ENCODE data around the gene SLC44A1.

Gene SLC44A1

DNA sequence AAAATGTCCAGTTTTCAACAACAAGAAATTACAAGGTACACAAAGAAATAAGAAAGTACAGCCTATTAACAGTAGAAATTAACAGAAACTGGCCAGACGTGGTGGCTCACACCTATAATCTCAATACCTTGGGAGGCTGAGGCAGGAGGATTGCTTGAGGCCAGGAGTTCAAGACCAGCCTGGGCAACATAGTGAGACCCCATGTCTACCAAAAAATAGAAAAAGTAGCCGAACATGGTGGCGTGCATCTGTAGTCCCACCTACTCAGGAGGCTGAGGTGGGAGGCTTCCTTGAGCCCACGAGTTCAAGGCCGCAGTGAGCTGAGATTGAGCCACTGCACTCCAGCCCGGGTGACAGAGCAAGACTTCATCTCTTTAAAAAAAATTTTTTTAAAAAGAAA is 161.9 kb downstream of the SLC44A1 start:
- peaks cover 20% of the 10 kb centered on the region for H3K9me3 Mint-ChIP-seq
- H3K27ac Mint-ChIP-seq: no peak overlapping the region
- H3K4me3 Mint-ChIP-seq: no peak overlapping the region
- no peaks in the 10 kb centered on the region for H3K36me3 Mint-ChIP-seq (ENCODE audit: low read depth)
- DNase-seq: no peak
- peaks cover 28% of the 10 kb centered on the region for H3K4me1 Mint-ChIP-seq (ENCODE audit: low read depth)
- peaks cover 82% of the 10 kb centered on the region for H3K27me3 Mint-ChIP-seq

DNA sequence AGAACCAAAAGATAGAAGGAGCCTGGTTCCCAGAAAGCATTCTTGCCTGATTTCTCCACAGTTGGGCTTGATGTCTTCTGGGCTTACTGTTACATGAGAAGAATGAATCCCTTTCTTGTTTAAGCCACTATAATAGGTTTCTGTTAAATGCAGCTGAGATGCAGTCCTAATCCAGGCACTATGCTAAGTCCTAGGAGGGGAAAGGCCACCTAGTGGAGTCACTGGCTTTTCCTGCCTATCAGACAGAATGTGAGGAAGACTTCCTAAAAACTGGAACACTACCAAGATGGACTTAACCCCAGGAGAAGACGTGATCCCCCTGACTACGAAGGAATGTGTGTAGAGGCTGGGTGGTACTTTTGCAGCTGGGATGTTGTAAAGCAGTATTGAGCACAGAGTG is 169.1 kb downstream of the SLC44A1 start:
- Mint-ChIP-seq H3K27me3 (peaks cover 55% of the 10 kb centered on the region), H3K9me3 (peaks cover 18% of the 10 kb centered on the region), H3K4me3 (no peak overlapping the region), H3K36me3 (ENCODE audit: low read depth) (no peaks in the 10 kb centered on the region), H3K4me1 (ENCODE audit: low read depth) (peaks cover 3% of the 10 kb centered on the region), H3K27ac (no peak overlapping the region)
- DNase-seq: no peak

- H3K27me3 Mint-ChIP-seq: peaks cover 45% of the 10 kb centered on the region
These were observed 170.7 kb downstream of the SLC44A1 start for GRCh38 chr9:105414947-105415661.

GRCh38 chr9:105415662-105415980 is 171.2 kb downstream of the SLC44A1 start:
- Mint-ChIP-seq H3K4me1 (ENCODE audit: low read depth) (peaks cover 3% of the 10 kb centered on the region), H3K27ac (no peak overlapping the region), H3K27me3 (peaks cover 39% of the 10 kb centered on the region), H3K36me3 (ENCODE audit: low read depth) (no peaks in the 10 kb centered on the region), H3K4me3 (no peak overlapping the region), H3K9me3 (peaks cover 9% of the 10 kb centered on the region)
- no peak for DNase-seq

More at GRCh38 chr9:105414947-105415661, 170.7 kb downstream of the SLC44A1 start:
- Mint-ChIP-seq H3K36me3 (ENCODE audit: low read depth) (no peaks in the 10 kb centered on the region), H3K4me3 (no peak overlapping the region), H3K9me3 (peaks cover 14% of the 10 kb centered on the region), H3K4me1 (ENCODE audit: low read depth) (peaks cover 3% of the 10 kb centered on the region), H3K27ac (no peak overlapping the region)
- peak; percentile 59 for DNase-seq

- Mint-ChIP-seq H3K4me3 (no peak overlapping the region), H3K36me3 (ENCODE audit: low read depth) (no peaks in the 10 kb centered on the region), H3K27me3 (peaks cover 29% of the 10 kb centered on the region), H3K4me1 (ENCODE audit: low read depth) (peaks cover 3% of the 10 kb centered on the region), H3K9me3 (no peaks in the 10 kb centered on the region), H3K27ac (no peak overlapping the region)
- no peak for DNase-seq
These were observed 172.4 kb downstream of the SLC44A1 start for GRCh38 chr9:105416840-105417239.

GRCh38 chr9:105418588-105419500 is 174.4 kb downstream of the SLC44A1 start:
- H3K27ac Mint-ChIP-seq: no peak overlapping the region
- no peaks in the 10 kb centered on the region for H3K9me3 Mint-ChIP-seq
- no peak for DNase-seq
- no peak overlapping the region for H3K4me3 Mint-ChIP-seq
- peaks cover 11% of the 10 kb centered on the region for H3K27me3 Mint-ChIP-seq
- H3K36me3 Mint-ChIP-seq (ENCODE audit: low read depth): no peaks in the 10 kb centered on the region
- H3K4me1 Mint-ChIP-seq (ENCODE audit: low read depth): peaks cover 3% of the 10 kb centered on the region

DNA sequence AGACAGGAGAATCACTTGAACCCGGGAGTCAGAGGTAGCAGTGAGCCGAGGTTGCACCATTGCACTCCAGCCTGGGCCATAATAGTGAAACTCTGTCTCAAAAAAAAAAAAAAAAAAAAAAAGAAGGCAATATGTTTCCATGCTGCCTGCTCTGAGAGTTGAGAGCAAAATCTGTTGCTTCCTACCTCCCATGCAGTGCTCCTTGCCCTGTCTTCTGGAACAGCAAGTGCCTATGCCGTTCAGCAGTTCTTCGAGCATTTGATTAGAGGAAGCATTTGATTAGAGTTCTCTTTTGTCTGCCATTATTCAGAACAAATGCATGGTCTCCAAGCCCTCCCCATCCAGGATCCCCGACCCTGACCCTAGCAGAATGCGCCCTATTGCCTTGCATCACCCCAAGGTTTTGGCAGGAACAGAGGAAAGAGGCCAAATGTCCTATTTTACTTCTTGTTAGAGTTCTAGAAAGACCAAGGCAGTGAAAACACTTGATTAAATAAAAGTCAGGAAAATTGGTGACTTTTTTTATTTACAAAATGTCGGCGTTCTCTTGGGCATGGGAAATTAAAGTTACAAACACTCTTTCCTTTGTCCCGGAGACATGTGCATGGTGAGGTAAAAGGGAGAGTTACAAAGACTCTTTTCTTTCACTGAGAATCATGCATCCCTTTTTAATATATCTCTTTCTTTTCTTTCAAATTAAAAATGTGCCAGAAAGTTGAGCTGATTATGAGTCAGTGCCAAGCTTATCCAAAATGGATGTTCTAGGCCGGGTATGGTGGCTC is 175.6 kb downstream of the SLC44A1 start:
- Mint-ChIP-seq H3K4me3 (no peak overlapping the region), H3K9me3 (no peaks in the 10 kb centered on the region), H3K27ac (no peak overlapping the region), H3K4me1 (ENCODE audit: low read depth) (peaks cover 3% of the 10 kb centered on the region), H3K36me3 (ENCODE audit: low read depth) (no peaks in the 10 kb centered on the region), H3K27me3 (peaks cover 4% of the 10 kb centered on the region)
- DNase-seq: no peak

GRCh38 chr9:105421154-105421553 is 176.7 kb downstream of the SLC44A1 start:
- H3K27me3 Mint-ChIP-seq: no peaks in the 10 kb centered on the region
- H3K9me3 Mint-ChIP-seq: no peaks in the 10 kb centered on the region
- no peak overlapping the region for H3K4me3 Mint-ChIP-seq
- DNase-seq: no peak
- H3K36me3 Mint-ChIP-seq (ENCODE audit: low read depth): no peaks in the 10 kb centered on the region
- H3K27ac Mint-ChIP-seq: no peak overlapping the region
- H3K4me1 Mint-ChIP-seq (ENCODE audit: low read depth): peaks cover 1% of the 10 kb centered on the region

DNA sequence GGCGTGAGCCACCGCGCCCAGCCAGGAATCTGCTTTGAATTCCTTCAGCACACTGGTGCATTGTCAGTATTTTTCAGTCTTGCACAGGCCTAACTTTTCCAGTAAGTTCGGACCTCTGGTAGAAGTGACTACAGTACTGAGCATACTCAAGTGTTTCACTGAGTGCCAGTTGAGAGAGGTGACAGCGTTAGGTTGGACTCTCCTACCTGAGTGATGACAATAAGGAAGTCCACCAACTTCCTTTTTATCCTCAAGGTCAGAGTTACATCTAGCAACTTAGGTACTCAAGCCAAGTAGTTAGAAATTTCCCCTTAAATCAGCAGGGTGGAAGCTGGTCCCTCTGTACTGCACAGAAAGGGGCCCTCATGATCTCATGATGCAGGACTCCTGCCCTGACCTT is 177.4 kb downstream of the SLC44A1 start:
- no peaks in the 10 kb centered on the region for H3K27me3 Mint-ChIP-seq
- H3K4me3 Mint-ChIP-seq: no peak overlapping the region
- H3K27ac Mint-ChIP-seq: no peak overlapping the region
- H3K4me1 Mint-ChIP-seq (ENCODE audit: low read depth): no peaks in the 10 kb centered on the region
- H3K36me3 Mint-ChIP-seq (ENCODE audit: low read depth): no peaks in the 10 kb centered on the region
- no peak for DNase-seq
- no peaks in the 10 kb centered on the region for H3K9me3 Mint-ChIP-seq

- Mint-ChIP-seq H3K36me3 (ENCODE audit: low read depth) (no peaks in the 10 kb centered on the region), H3K27ac (no peak overlapping the region), H3K4me1 (ENCODE audit: low read depth) (no peaks in the 10 kb centered on the region), H3K4me3 (no peak overlapping the region), H3K9me3 (no peaks in the 10 kb centered on the region), H3K27me3 (peaks cover 4% of the 10 kb centered on the region)
- no peak for DNase-seq
These were observed 181.5 kb downstream of the SLC44A1 start for GRCh38 chr9:105425816-105426433.

DNA sequence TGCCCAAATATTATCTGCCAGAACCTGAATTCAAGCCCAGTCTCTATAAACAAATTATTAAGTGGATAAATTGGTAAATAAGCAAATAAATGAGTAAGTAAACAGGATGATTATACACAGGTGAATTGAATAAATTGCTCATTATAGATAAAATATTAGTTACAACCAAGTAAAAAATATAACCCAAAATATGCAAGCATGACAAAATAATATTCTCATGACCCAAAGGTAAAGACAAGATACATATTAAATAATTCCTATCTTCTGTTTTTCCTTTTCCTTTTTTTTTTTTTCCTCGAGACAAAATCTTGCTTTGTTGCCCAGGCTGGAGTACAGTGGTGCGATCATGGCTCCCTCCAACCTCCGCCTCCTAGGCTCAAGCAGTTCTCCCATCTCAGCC is 182.2 kb downstream of the SLC44A1 start:
- Mint-ChIP-seq H3K27me3 (peaks cover 4% of the 10 kb centered on the region), H3K27ac (no peak overlapping the region), H3K9me3 (no peaks in the 10 kb centered on the region), H3K4me1 (ENCODE audit: low read depth) (no peaks in the 10 kb centered on the region), H3K4me3 (no peak overlapping the region), H3K36me3 (ENCODE audit: low read depth) (no peaks in the 10 kb centered on the region)
- no peak for DNase-seq

GRCh38 chr9:105431424-105432246 is 187.2 kb downstream of the SLC44A1 start:
- Mint-ChIP-seq H3K4me1 (ENCODE audit: low read depth) (no peaks in the 10 kb centered on the region), H3K9me3 (no peaks in the 10 kb centered on the region), H3K27me3 (peaks cover 4% of the 10 kb centered on the region)

GRCh38 chr9:105432247-105432842 is 187.9 kb downstream of the SLC44A1 start:
- H3K4me3 Mint-ChIP-seq: no peak overlapping the region
- H3K27me3 Mint-ChIP-seq: peaks cover 4% of the 10 kb centered on the region
- H3K27ac Mint-ChIP-seq: no peak overlapping the region
- H3K36me3 Mint-ChIP-seq (ENCODE audit: low read depth): no peaks in the 10 kb centered on the region
- no peaks in the 10 kb centered on the region for H3K4me1 Mint-ChIP-seq (ENCODE audit: low read depth)
- H3K9me3 Mint-ChIP-seq: no peaks in the 10 kb centered on the region
- DNase-seq: no peak

More at GRCh38 chr9:105431424-105432246, 187.2 kb downstream of the SLC44A1 start:
- no peak overlapping the region for H3K27ac Mint-ChIP-seq
- H3K4me3 Mint-ChIP-seq: no peak overlapping the region
- no peaks in the 10 kb centered on the region for H3K36me3 Mint-ChIP-seq (ENCODE audit: low read depth)
- no peak for DNase-seq

Data from activated T-cell treated with anti-CD3 and anti-CD28 coated beads, Interleukin-2, amount 50 U/mL, for 24 hours (primary cell).